Stimulated activated CD8-positive, alpha-beta memory T cell treated with anti-CD3 and anti-CD28 coated beads, Interleukin-15, amount 100 ng/mL, for 48 hours (primary cell): ENCODE measurements around the gene CTTNBP2NL.
"Not testable (repeated sequence)": the region's sequence is repeated elsewhere in the genome, so short reads cannot be mapped to it uniquely, and the experiment has no call there.

ENCODE experiments used
- DNase-seq, 2 donors: peaks; one replicate each; pipeline ENCODE4 v3.0.0-alpha.2; 2020; ENCODE audit warnings: low read depth in 2 of 2

Gene CTTNBP2NL

DNA sequence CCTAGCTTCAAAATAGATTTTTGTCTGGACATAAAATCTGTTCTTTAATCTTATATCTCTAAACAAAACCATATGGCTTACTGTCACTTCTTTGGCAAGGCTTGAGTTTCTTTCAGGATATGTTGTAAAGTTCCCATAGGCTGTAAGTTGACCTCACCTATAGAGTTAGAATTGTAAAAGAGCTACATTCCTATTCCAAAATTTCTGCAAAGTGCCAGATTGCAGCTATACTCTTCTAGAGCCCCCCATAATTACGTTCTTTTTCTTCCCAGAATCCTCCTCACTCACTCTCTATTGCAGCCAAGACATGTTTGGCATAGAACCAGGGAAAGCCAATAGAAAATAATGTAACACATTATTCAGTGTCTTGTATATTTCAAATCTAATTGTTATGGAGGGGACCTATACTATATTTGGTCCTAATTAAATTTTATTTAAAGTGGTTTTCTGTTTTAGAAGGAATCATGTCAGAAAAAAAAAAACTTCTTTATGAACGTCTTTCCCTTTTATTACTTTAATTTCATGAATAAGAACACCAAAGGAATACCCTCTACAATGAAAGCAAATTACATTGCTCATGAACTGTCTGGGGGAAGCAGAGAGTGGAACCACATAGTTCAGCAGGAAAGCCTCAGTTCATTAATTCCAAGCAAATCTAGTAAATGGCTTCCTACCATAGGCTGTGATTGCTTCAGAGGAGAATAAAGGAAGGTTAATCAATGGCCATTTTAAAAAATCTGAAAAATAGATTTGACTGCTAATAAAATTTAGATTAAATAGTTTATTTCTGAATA, 22.3 kb downstream of the CTTNBP2NL start:
- no peak for DNase-seq

DNA sequence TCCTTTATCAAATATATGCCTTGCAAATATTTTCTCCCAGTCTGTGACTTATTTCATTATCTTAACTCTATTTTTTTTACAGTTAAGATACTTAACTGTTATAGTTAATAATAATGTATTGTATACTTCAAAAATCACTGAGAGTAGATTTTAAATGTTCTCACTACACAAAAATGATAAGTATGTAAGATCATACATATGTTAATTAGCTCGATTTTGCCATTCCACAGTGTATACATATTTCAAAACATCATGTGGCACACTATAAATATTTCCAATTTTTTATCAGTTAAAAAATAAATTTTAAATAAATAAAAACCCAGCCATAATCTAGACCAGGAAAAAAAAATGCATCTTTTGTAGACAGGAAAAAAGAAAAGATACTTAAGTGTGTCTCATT, 27.2 kb downstream of the CTTNBP2NL start:
- no peak for DNase-seq

DNA sequence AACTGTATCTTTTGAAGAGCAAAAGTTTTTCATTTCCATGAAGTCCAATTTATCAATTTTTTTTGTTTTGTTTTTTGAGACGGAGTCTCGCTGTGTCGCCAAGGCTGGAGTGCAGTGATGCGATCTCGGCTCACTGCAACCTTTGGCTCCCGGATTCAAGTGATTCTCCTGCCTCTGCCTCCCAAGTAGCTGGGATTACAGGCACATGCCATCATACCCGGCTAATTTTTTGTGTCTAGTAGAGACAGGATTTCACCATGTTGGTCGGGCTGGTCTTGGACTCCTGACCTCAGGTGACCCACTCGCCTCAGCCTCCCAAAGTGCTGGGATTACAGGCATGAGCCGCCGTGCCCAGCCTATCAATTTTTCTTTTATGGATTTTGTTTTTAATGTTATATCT, 27.7 kb downstream of the CTTNBP2NL start:
- DNase-seq: not testable (repeated sequence)

DNA sequence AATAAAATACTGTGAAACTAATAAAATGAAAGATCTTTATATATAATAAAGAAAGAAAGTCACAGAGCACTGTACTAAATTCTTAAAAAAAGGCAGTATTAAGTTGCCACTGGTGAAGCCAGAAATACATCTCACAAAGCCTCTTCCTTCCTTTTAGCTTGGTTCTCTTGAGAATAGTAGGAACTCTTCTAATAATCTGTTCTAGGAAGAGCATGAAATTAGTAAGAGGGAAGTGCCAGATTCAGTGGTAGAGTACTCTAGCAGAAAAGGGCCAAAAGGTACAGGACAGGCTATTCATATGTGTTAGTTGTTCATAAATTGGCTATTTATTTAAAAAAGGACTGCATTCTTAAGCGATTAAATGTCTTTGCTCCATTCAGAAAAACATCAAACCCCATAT, 33.7 kb downstream of the CTTNBP2NL start:
- DNase-seq: no peak

DNA sequence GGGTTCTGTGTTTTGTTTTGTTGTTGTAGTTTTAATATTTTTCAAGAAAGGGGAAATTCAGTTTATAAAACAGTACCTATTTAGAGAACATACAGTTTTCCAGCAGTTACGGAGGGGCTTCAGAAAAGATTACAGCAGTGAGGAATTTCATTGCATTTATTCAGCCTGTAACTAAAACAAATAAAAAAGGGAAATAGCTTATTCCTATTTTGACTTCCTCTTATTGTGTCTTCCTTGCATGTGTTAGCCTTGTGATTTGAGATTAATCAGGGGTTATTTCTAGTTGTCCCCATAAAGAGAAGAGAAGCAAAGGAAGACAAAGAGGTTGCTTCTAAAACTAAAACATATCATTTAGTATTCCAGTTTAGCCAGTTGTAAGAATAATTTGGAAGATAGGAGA, 35.0 kb downstream of the CTTNBP2NL start:
- DNase-seq: no peak

DNA sequence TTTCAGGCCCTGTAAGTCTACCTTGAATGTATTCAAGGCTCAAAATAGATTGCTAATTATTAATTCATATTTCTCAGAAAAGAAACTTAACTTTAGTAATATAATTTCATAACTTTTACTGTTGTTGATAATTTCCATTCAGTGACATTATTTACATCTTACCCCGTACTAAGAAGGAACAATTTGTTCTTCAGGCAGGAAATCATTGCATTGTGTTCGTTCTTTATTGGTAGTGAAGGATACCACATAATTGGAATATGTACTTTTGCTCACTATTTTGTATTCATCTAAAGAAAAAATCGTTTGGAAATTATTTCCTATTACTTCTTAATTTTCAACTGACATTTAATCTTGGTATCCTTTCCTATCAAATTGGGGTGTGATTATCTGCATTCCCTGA, 39.4 kb downstream of the CTTNBP2NL start:
- no peak for DNase-seq

DNA sequence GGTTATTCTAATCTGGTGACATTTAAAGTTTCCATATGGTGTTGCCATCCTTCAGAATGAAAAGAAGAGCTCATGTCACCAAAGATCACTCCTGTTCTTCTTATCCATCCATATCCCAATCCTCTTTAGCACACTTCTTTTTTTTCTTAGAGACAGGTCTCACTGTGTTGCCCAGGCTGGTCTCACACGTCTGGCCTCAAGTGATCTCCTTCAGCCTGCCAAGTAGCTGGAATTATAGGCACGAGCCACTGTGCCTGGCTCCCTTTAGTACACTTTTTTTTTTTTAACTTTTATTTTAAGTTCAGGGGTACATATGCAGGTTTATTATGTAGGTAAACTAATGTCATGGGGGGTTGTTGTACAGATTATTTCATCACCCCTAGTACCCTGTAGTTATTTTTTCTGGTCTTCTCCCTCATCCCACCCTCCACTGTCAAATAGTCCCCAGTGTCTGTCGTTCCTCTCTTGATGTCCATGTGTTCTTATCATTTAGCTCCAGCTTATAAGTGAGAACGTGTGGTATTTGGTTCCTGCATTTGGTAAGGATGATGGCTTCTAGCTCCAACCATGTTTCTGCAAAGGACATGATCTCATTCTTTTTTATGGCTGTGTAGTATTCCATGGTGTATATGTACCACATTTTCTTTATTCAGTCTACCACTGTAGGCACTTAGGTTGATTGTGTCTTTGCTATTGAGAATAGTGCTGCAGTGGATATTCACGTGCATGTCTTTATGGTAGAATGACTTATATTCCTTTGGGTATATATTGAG, 40.6 kb downstream of the CTTNBP2NL start:
- DNase-seq: no peak

DNA sequence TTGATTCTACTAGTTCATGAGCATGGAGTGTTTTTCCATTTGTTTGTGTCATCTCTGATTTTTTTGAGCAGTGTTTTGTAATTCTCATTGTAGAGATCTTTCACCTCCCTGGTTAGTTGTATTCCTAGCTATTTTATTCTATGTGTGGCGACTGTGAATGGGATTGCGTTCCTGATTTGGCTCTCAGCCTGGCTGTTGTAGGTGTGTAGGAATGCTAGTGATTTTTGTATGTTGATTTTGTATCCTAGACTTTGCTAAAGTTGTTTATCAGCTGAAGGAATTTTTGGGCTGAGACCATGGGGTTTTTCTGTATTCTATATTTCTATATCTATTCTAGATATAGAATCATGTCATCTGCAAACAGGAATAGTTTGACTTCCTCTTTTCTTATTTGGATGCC, 42.1 kb downstream of the CTTNBP2NL start:
- not testable (repeated sequence) for DNase-seq

DNA sequence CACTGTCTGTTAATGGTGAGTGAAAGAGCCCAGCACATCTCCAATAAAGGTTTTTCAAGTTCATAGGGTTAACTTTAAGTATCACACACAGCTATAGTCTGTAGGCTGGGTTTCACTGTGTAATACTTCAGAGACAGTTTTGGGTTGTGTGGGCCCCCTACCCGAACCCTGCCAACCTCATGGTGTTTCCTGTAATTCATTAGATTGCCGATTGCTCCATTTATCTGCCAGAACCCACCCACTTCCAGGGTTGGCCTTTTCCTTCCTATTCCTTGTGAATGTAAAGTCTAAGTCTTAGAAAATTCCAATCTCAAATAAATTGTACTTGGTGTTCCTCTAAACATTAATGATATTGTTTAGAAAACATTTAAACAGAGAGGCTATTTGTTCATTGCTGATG, 43.6 kb downstream of the CTTNBP2NL start:
- DNase-seq: no peak

DNA sequence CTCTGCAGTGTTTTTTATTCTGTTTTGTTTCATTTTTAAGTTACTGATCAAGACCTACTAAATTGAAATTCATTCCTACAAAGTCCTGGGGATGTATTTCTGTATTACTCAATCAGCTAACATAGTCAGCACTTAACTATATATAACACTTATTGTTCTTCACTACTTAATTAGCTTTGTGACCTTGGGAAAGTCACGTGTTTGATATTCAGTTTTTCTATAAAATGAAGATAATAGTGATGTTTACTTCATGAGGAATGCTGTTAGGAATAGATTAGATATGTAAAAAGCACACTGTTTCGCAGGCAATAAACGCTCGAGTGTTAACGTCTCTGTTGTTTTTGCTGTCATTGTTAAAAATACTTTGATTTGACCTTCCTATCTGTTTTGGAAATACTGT, 44.6 kb downstream of the CTTNBP2NL start:
- no peak for DNase-seq

DNA sequence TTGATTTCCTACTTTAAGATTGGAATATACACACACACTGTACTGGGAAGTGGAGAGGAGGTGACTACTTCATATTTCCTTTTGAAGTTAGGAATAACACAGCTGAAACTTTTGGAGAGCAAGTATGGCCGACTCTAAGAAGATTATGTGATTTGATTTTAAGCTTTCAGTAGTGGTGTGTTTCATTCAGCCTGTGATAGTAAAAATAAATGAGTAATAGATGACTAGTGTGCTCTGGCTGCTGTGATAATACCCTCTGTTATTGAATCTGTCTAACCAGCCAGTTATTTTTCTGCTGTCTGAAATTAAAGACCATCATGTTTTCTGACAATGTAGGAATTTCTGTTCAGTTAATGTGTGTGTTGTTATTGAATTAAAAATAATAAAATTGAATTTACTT, 48.3 kb downstream of the CTTNBP2NL start:
- no peak for DNase-seq

DNA sequence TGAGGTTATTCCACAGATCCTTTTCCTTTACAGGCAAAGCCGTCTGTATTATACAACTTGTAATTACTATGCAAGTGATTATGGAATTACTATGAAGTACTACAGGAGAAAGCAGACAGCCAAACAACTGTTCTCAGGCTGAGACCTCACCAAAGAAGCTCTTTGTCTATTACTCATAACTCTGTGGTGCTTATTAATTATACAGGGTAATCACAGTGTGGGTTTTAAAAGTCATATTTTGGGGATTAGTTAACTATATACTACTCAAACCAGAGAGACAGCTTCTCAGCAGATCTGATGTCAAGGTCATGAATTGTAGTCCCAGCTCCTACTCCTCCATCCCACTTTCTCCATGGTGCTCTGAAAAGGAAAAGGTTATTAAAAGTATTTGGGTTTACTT, 49.6 kb downstream of the CTTNBP2NL start:
- no peak for DNase-seq

DNA sequence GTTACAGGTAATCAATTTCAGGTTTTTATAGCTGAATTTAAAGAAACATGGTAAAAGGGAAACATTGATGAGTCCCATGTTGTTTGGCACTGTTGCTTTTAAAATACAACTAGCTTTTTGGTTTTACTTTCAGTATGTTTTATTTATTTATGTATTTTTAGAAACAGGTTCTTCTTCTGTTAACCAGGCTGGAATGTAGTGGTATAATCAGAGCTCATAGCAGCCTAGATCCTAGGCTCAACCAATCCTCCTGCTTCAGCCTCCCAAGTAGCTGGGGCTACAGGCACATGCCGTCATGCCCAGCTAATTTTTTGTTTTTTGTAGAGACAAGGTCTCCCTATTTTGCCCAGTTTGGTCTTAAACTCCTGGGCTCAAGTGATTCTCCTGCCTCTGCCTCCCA, 50.4 kb downstream of the CTTNBP2NL start:
- DNase-seq: no peak

DNA sequence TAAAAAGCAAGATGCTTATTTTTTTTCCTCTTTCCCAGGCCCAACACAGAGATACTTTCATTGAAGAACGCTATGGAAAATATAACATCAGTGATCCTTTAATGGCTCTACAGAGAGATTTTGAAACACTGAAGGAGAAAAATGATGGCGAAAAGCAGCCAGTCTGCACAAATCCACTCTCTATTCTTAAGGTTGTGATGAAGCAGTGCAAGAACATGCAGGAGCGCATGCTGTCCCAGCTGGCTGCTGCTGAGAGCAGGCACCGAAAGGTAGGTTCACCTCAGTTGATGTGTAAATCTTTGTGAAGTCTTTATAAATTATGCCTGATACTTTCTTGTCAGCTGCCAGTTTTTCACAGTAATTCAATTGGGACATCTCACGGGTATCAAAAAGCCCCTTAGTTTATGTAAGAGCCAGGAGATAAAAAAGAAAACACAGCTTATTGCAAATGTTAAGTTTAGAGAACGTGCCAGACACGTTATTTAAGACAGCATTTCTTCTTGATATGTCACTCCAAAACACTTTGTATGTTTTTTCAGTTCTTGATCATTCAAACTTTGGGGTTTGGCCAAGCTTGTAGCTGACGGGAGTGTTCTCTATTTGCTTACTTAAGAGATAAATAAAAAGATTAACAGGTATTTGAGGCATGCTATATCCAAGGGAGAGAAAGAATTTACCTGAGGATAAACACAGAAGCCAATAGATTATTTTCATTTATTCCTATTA, 53.1 kb downstream of the CTTNBP2NL start:
- no peak for DNase-seq

DNA sequence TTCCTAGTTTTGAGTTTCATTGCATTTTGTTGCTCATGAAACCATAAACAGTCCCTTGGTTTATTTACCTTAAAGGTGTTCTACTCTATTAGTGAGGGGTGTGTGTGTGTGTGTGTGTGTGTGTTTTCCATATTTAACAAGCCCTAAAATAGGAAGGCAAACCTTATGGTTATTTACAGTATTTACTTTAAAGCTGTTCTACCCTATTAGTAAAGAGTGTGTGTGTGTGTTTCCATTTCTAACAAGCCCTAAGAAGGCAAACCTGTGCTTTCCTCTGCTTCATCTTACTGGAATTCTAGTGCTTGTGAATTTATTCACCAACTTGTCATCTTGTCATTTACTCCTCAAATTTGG, 53.6 kb downstream of the CTTNBP2NL start:
- DNase-seq: no peak

DNA sequence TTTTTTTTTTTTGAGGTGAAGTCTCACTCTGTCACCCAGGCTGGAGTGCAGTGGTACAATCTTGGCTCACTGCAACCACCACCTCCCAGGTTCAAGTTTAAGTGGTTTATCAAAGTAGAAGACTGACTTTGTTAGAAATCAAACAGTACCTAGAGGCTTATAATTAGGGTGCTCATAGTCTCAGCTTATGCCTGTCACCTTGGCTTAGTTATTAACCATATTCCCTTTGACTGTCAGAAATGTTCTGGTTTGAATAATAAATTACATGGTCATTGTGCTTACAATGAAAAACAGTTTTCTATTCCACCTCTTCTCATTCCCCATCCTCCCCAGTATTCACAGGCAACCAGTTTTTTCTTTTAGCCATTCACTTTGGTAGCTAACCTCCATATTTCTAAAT, 54.8 kb downstream of the CTTNBP2NL start:
- DNase-seq: no peak

DNA sequence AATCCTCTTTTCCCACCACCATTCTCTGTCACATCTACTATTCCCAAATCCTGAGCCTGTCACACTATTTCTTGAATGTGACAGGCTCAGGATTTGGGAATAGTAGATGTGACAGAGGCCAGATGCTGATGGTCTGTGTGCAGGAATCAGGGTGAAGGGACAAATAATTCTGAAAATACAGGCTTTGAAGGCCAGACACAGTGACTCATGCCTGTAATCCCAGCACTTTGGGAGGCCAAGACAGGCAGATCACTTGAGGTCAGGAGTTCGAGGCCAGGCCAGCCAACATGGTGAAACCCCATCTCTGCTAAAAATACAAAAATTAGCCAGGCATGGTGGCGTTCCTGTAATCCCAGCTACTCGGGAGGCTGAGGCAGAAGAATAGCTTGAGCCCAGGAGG, 55.3 kb downstream of the CTTNBP2NL start:
- DNase-seq: not testable (repeated sequence)

DNA sequence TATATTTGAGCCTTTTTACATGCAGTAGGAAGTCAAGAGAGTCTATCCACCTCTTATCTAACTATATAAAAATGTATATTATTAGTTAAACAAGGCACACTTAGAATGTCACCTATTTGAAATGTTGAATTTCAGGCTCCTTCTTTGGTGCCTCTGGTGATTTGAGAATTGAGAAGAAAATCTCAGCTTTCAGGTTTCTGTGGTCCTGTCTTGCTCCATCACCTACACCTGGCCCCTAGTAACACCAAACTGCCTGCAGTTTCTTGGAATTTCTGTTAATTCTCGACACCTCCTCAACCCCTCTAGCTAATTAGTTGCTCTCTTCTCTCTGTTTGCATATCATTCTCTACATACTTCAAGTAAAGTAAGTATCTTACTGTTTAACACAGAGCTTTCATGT, 57.9 kb downstream of the CTTNBP2NL start:
- DNase-seq: no peak

DNA sequence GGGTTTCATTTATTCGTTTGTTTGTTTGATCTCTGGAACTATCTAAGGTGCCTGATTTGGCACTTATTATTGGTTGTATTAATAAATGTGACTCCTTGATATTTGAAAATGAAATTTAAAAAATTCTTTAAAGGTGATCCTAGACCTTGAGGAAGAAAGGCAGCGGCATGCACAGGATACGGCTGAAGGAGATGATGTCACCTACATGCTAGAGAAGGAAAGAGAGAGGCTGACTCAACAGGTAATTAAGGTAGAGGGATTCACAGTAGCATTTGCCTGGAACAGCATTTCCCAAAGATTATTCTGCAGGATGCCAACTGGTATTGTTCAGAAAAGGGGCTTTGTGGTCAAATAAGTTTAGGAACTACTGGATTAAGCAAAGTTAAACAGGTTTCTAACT, 58.3 kb downstream of the CTTNBP2NL start:
- no peak for DNase-seq

DNA sequence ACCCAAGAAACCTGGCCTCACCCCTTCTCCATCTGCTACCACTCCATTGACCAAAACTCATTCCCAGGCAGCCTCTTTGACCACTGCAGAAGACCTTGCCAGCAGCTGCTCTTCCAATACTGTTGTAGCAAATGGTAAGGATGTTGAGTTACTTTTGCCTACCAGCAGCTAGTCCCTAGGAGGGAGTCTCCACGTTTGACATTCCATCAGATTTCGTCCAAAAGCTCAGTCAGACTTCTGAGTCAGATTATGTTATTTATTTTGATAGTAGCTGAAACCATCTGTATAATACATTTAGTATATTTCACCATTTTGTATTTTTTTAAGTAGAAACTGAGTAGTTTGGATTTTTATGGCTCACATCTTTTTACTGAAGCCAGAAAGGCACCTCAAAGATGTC, 61.2 kb downstream of the CTTNBP2NL start:
- no peak for DNase-seq

DNA sequence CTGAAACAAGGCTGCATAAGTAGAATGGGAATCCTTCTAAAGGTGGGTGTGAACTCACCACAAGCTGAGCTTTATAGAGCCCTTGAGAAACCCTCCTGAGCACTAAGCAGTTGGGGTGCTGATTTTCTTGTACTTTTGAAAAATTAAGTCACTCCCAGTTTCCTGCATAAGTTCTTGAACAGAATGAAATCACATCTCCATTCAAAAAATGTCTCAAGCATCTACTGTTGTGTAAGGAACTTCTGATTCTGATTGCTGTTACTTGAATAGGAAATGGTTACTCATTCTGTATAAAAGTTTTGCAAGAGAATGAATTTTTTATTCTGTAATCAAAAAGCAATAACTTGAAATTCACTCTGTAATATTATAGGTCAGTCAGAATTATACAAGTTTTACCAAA, 61.9 kb downstream of the CTTNBP2NL start:
- no peak for DNase-seq

DNA sequence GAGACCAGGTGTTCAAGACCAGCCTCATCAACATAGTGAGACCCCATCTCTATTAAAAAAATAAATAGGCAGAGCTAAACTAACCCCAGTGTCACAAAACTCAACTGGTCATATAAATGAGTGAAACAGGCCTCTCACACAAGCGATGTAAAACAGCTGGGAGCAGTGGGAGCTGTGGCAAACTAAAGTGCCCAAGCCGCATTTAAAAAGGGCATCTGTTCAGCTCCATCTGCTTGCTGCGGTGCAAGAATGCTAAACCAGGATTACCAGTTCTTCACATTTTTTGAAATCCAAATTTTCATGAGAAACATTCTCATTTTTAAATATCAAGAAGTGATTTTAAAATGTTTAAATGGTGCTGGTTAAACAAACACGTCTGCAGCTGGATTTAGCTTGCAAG, 62.7 kb downstream of the CTTNBP2NL start:
- no peak for DNase-seq

DNA sequence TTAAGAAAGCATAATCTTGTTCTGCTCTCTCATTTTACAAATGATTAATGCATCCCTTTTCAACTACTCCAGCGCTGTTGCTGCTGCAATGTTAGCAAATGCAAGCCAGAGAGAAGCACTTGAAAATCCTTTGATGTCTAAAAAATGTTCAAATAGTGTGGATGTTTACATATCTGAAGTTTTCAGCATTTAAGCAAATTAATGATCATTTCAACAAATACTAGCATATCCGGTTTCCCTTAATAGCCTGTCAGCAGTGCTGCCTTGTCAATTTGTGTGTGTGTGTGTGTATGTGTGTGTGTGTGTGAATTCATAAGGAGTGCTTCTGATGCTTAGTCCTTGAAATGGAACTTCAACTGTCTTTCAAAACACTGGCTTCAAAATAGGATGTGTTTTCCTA, 64.6 kb downstream of the CTTNBP2NL start:
- no peak for DNase-seq
